Lower leg skin (tissue), 3 donors: Measurements from ENCODE around the gene GIGYF2.

Source experiments
- CTCF ChIP-seq, 3 donors: fragments of 450-650 bp; IDR thresholded peaks; one replicate each; pipeline ENCODE4 v1.5.1; 2016; ENCODE audit warnings: antibody characterized with exemption in 3 of 3, mild to moderate bottlenecking in 3 of 3, moderate library complexity in 2 of 3
- POLR2A ChIP-seq, 2 donors: fragments of 450-650 bp; IDR thresholded peaks; one replicate each; pipeline ENCODE4 v1.6.1; 2016 to 2017; ENCODE audit warnings: antibody characterized with exemption in 2 of 2, mild to moderate bottlenecking in 1 of 2, moderate library complexity in 1 of 2

- no peak for TF ChIP-seq CTCF (IDR thresholded peaks at IDR 0.05)
- no peak for TF ChIP-seq POLR2A (IDR thresholded peaks at IDR 0.05)
Measured at GRCh38 chr2:232850039-232850438, 152.9 kb downstream of the GIGYF2 start.
